ENCODE data around the gene NPDC1.

The NPDC1 gene

DNA sequence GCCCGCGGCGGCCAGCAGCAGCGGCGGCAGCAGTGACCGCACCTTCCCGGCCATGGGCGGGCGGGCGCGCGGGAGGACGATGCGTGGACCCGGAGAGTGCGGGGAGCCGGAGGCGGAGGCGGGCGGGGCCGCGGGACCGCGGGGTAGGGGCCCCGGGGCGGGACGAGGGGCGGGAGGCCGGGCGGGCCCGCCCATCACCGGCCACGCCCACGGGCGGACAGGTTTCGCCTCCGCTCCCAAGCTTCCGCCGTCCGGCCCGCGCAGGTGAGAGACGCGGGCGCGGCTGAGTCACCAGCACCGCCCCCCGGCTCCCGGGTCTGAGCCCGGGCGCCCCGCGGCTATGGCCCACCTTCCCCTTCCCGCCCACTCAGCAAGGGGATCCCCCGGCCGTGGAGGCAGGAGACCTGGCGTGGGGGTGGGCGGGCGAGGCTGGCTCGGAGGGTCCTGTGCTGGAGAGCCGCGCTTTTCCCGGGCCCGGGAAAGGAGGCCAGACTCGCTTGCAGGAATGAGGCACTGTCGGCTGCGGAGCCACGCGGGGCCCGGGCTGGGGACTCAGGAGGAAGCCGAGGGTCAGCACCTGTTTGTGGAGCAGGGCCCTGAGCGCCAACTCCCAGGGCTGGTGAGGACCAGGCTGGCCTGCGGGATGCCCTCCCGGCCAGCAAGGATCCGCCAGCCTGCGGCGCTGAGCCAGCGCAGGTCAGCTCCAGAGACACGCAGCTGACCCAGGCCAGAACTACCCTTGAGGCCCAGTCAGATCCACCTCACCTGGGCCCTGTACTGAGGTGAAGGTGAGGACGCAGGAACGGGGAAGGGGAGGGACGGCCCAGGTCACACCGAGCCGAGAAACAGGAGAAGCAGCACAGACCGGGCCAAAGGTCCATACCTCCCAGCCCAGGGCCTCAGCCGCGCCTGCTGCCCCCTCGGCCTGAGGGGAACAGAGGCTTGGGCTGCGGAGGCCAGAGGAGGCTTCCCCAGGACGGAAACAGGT, 8.3 kb upstream of the NPDC1 start, which contains the start of gene ENTPD2:
ENTPD2 (minus strand) TSS at position 118 of the 988 bp plus-strand sequence; CDS start at position 54, 64 bp downstream.
- no peak for TF ChIP-seq CSDC2 (CRISPR knock-in tag; IDR thresholded peaks at IDR 0.05)
- no peak for TF ChIP-seq ZC3H10 (CRISPR knock-in tag; IDR thresholded peaks at IDR 0.05)
- no peak for TF ChIP-seq ZFP3 (CRISPR knock-in tag; IDR thresholded peaks at IDR 0.05)
- TF ChIP-seq PATZ1 (CRISPR knock-in tag; IDR thresholded peaks at IDR 0.05; ENCODE audit: borderline replicate concordance) = no peak
- no peak for TF ChIP-seq ZNF8 (CRISPR knock-in tag; IDR thresholded peaks at IDR 0.05)
- no peak for TF ChIP-seq ARNTL (CRISPR knock-in tag; IDR thresholded peaks at IDR 0.05; ENCODE audit: borderline replicate concordance, low read depth)
- no peak for TF ChIP-seq ZNF70 (CRISPR knock-in tag; IDR thresholded peaks at IDR 0.05)
- TF ChIP-seq ZNF565 (CRISPR knock-in tag; conservative IDR thresholded peaks at IDR 0.05; ENCODE audit: low read depth) = no peak
- no peak for TF ChIP-seq PPARA (CRISPR knock-in tag; IDR thresholded peaks at IDR 0.05; ENCODE audit: borderline replicate concordance)
- TF ChIP-seq ESRRG (CRISPR knock-in tag; IDR thresholded peaks at IDR 0.05) = no peak
- TF ChIP-seq, protein P1, sequence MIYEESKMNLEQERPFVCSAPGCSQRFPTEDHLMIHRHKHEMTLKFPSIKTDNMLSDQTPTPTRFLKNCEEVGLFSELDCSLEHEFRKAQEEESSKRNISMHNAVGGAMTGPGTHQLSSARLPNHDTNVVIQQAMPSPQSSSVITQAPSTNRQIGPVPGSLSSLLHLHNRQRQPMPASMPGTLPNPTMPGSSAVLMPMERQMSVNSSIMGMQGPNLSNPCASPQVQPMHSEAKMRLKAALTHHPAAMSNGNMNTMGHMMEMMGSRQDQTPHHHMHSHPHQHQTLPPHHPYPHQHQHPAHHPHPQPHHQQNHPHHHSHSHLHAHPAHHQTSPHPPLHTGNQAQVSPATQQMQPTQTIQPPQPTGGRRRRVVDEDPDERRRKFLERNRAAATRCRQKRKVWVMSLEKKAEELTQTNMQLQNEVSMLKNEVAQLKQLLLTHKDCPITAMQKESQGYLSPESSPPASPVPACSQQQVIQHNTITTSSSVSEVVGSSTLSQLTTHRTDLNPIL (CRISPR knock-in tag; IDR thresholded peaks at IDR 0.05; ENCODE audit: low read depth) = no peak
- no peak for TF ChIP-seq RARB (CRISPR knock-in tag; IDR thresholded peaks at IDR 0.05)
- TF ChIP-seq TCF4 (CRISPR knock-in tag; IDR thresholded peaks at IDR 0.05; ENCODE audit: borderline replicate concordance) = no peak
- ATAC-seq = no peak

DNA sequence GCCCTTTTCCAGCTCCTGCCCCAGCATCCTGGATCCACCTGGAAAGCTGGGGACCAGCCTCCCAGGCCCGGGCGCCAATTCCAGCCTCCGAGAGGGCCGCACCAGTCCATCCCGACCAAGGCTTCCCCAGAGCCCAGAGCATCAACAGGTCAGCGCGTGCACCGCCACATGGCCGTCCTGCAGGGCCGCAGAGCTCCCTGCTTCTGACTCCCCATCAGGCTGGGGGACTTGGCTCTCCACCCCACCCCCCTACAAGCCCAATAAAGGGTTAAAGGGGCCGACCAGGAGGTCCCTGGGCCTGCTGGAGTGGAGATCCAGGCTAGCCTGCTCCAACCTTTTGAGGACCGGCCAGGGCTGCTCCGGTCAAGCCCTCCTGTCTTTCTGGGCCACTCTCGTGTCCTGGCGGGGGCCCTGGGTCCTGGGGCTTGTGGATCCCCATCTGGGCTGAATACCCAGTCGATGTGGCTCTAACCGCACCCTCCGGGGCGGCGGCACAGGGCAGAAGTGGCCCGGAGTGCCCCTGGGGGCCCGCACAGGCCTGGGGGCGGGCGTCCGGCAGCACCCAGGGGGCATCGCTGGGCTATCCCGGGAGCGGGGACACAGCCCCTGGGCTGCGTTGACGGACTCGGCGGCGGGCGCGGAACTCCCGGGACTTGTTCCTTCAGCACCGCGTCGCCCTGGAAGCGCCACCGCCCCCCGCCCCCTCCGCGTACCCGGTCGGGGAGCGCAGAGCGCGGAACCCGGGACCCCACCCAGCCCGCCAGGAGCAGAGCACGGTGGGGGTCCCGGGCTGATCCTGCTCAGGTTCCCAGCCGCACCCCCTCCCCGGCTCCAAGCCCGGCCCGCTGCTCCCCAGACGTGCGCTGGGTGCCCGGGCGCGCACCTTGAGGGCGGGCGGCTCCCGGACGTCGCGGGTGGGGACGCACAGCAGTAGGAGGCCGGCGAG, 7.3 kb upstream of the NPDC1 start:
- TF ChIP-seq ZFP30 (CRISPR knock-in tag; IDR thresholded peaks at IDR 0.05) (no peak), OSR1 (CRISPR knock-in tag; IDR thresholded peaks at IDR 0.05) (no peak), ARNTL (CRISPR knock-in tag; IDR thresholded peaks at IDR 0.05; ENCODE audit: borderline replicate concordance, low read depth) (no peak), PPARA (CRISPR knock-in tag; IDR thresholded peaks at IDR 0.05; ENCODE audit: borderline replicate concordance) (no peak), CSDC2 (CRISPR knock-in tag; IDR thresholded peaks at IDR 0.05) (no peak), POU6F1 (CRISPR knock-in tag; IDR thresholded peaks at IDR 0.05; ENCODE audit: borderline replicate concordance, low read depth) (no peak), PATZ1 (CRISPR knock-in tag; IDR thresholded peaks at IDR 0.05; ENCODE audit: borderline replicate concordance) (no peak), ZFP3 (CRISPR knock-in tag; IDR thresholded peaks at IDR 0.05) (no peak)
- TF ChIP-seq, protein P2, sequence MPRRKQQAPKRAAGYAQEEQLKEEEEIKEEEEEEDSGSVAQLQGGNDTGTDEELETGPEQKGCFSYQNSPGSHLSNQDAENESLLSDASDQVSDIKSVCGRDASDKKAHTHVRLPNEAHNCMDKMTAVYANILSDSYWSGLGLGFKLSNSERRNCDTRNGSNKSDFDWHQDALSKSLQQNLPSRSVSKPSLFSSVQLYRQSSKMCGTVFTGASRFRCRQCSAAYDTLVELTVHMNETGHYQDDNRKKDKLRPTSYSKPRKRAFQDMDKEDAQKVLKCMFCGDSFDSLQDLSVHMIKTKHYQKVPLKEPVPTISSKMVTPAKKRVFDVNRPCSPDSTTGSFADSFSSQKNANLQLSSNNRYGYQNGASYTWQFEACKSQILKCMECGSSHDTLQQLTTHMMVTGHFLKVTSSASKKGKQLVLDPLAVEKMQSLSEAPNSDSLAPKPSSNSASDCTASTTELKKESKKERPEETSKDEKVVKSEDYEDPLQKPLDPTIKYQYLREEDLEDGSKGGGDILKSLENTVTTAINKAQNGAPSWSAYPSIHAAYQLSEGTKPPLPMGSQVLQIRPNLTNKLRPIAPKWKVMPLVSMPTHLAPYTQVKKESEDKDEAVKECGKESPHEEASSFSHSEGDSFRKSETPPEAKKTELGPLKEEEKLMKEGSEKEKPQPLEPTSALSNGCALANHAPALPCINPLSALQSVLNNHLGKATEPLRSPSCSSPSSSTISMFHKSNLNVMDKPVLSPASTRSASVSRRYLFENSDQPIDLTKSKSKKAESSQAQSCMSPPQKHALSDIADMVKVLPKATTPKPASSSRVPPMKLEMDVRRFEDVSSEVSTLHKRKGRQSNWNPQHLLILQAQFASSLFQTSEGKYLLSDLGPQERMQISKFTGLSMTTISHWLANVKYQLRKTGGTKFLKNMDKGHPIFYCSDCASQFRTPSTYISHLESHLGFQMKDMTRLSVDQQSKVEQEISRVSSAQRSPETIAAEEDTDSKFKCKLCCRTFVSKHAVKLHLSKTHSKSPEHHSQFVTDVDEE (CRISPR knock-in tag; IDR thresholded peaks at IDR 0.05) = no peak
- TF ChIP-seq, protein P1 (CRISPR knock-in tag; IDR thresholded peaks at IDR 0.05; ENCODE audit: low read depth) = no peak
- ATAC-seq = no peak

Data from SK-N-SH treated with all-trans-retinoic acid at 6 μM for 48 hours (cell line).